Measurements from ENCODE around the gene SPTB.
"Not testable (repeated sequence)": the region's sequence is repeated elsewhere in the genome, so short reads cannot be mapped to it uniquely, and the experiment has no call there.

Gene SPTB

DNA sequence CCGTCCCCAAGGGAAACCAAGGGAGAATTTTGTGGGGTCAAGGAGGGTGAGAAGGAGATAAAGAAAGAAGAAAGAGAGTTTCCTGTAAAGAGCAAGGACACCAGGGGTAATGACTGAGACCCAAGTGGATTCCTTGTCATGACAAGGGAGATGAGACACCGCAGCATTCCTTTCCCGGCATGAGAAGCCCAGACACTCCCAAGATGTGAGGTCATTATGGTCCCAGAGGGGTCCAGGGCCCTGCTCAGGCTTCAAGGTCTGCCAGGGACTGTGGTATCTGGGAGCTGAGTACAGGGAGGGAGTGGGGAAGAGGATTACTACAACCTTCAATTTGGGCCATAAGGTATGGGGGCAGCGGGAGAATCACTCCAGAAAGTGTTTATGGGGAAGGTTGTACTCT is 58.1 kb downstream of the SPTB start:
- no peak for DNase-seq (ENCODE audit: low read depth)

DNA sequence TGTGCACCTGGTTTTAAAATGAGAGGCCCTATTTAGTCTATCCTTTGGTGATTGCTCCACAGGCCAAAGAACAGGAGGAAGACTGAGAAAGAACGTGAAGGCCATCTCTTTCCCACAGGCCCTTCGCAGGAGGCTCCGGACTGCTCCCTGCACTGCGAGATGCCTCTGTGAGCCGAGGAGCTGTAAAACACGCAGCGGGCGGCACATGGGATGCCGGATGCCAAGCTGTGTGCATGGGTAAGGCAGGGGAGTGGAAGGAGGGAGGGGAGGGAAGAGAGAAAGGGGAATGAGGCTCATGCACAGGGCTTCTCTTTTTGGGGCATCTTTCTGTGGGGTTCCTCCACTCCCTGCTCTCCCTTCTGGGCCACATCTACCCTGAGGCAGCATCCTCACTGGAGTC is 61.6 kb downstream of the SPTB start:
- DNase-seq (ENCODE audit: low read depth): no peak

- DNase-seq (ENCODE audit: low read depth): no peak
Measured at GRCh38 chr14:64817631-64818030, 62.1 kb downstream of the SPTB start.

DNA sequence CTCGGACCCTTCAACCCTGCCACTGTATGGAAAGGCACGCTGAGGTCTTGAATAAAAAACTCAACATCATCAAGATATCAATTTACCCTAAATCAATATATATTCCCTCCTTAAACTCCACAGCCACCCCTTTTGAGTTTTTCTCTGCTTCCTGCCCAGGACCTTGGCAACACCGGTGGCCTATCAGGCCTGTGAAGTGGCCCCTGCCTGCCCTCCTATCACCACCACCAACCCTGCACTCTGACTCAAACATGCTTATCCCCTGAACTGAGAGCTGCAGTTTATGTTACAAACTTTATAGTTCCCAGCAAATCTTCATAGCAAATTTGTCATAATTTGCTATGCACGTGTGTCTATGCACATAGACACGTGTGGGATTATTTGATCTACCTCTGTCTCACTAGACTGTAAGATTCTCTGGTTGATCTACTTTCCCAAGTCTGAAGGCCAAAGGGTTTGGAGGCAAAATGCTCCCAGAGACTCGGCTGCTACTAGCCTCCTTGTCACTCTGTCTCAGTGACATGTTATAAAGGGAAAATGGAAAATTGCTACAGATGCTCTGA is 63.4 kb downstream of the SPTB start:
- DNase-seq (ENCODE audit: low read depth): no peak

DNA sequence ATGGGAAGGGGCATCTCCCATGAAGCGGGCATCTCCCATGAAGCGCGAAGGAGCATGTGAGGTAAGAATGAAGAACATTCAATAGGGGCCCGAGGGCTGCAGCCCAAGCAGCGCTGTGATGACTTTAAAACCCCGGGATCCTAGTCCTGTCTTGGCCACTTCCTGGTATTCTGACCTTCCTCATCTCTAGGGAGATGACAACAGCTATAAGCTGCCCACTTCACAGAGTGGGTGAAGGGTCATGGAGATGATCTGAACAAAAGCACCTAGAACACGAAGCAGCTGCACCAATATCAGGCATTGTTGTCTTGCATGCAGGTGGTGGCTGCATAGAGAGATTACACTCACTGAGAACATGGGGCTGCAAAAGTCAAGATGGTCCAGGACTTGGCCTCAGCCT is 64.5 kb downstream of the SPTB start:
- DNase-seq (ENCODE audit: low read depth): no peak

DNA sequence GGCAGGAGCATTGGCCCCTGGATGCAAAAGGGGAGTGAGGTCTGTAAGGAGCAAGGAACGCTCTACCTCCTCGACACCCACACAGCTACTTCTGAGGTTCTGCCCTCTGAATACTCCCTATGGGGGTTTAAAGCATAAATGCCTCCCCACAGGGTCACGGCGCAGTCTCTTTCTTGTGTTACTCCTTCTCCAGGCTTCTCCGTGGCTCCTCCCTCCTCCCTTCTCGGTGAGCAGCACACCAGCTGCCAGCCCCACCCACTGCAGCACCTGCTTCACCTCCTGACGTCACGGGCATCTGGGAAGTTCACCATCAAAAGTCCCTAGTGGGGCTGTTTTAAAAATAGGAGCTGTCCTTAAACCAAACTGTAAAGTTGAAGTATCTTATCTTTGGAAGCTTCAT is 67.3 kb downstream of the SPTB start:
- DNase-seq (ENCODE audit: low read depth): peak; percentile 36

GRCh38 chr14:64811676-64812075 is 68.0 kb downstream of the SPTB start:
- no peak for DNase-seq (ENCODE audit: low read depth)

DNA sequence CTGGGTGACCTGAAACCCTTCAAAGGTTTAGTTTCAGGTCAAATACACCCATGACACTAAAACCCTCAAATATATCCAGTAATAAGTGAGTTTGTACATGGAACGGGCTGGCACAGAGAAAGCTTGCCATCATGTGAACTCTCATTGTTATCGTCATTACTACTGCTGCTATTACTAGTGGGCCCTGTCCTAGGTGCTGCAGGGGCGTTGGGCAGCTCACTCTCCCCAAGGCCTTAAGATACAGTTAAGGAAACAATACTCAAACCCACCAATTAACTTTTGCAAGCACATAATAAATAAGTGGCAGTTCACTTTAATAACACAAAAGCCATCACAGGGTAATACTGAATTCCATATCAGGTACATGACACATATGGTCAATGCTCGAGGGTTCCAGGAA is 71.3 kb downstream of the SPTB start:
- no peak for DNase-seq (ENCODE audit: low read depth)

DNA sequence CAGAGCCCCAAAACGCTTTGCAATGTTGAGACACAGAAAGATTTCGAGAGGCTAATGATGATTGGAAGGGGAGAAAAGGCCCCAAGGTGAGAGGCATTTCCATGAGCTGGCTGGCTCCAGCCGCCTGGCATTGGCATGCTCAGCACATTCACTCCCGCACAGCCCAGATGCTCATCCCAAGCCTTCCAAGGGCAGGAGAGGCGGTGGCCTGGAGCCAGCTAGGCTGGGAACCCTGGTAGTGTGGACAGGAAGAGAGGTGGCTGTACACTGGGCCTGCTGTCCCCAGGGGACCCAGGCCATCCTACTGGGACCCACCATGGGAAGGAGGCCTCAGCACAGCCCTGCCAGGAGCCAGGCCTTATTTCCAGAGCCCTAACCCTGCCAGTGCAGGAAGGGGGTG is 72.2 kb downstream of the SPTB start:
- DNase-seq (ENCODE audit: low read depth): no peak

DNA sequence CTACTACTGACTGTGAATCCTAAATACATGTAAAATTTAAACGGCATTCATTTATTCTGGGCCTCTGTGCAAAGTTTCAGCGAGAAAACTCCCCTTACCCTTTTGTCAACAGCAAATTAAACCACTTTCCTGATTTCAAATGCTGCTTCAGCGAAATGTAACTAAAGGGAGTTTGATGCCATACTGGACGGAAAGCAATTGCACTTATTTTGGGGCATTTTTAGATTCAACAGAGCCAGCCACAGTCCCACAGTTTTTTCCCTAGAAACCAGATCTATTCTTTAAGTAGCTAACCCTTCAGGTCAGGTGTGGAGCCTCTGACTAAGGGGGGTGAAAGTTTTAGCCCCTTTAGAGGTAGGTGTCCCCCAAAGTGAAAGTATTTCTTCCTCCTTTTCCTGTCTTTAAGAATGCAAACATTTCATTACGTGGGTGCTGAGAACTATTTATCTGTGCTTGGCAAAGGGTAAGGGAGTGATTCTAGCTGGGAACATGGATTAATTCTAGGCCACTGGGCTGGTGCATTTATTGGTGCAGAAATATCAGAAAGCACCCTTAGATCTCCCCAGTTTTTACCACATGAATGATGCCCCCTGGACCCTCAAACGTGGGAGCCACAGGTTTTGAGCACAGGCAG is 72.7 kb downstream of the SPTB start:
- DNase-seq (ENCODE audit: low read depth): no peak

- DNase-seq (ENCODE audit: low read depth): no peak
Measured at GRCh38 chr14:64806202-64806861, 73.4 kb downstream of the SPTB start.

DNA sequence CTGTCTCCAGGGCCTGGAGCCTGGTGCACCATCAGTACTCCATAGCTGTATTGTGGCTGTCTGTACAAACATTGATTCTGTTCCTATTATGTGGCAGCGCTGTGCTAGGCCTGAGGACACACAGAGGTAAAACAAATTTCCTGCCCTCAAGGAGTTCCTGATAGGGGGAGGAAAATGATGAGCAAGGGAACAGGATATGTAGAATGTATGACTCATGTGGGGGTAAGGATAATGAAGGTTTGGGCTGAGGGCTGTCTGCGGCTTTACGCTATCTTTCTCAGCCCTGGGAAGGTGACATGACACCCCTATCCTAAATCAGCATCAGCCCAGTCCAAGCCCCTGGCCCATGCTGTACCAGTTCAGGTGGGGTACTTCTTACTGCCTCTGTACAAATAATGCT is 74.1 kb downstream of the SPTB start:
- DNase-seq (ENCODE audit: low read depth): not testable (repeated sequence)

GRCh38 chr14:64804754-64805260 is 74.9 kb downstream of the SPTB start:
- DNase-seq (ENCODE audit: low read depth): no peak

DNA sequence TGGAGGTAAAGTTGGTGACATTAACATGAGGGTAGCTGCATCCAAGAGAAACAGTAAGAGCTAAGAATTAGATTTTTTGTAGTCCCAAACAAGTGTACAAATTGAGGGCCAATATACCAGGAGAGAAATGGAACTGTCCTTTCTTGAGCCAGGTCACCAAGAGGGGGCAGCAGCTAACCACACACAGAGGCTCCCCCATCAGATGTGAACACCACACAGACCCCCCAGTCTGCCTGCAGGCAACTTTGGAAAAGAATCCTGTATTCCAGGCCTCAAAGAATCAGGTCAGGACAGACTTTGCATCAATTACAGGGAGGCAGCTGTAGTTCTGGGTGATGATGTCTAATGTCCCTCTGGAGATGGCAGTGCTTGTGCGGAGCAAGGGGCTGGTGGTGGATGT is 77.9 kb downstream of the SPTB start:
- no peak for DNase-seq (ENCODE audit: low read depth)

DNA sequence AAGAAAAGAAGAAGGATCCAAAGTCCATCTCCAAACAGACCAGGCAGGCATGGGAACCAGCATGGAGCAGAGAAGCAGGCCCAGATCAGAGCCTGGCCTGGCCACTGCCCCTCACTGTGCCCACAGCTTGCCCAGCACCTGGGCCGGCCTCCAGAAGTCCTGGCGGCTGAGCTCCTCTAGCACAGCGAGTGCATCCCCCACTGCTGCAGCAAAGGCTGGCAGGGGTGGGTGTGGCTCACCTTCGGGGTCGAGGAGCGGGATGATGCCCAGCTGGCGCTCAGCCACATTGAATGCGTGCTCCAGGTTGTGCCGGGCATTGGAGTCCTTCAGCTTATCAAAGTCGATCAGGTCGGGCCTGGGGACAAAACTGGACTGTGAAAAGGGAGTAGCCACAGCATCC is 78.7 kb downstream of the SPTB start:
- DNase-seq (ENCODE audit: low read depth): no peak

- DNase-seq (ENCODE audit: low read depth): no peak
Measured at GRCh38 chr14:64800000-64800399, 79.7 kb downstream of the SPTB start.

- DNase-seq (ENCODE audit: low read depth): no peak
Measured at GRCh38 chr14:64799555-64799954, 80.2 kb downstream of the SPTB start.

- no peak for DNase-seq (ENCODE audit: low read depth)
Measured at GRCh38 chr14:64796369-64796768, 83.3 kb downstream of the SPTB start.

DNA sequence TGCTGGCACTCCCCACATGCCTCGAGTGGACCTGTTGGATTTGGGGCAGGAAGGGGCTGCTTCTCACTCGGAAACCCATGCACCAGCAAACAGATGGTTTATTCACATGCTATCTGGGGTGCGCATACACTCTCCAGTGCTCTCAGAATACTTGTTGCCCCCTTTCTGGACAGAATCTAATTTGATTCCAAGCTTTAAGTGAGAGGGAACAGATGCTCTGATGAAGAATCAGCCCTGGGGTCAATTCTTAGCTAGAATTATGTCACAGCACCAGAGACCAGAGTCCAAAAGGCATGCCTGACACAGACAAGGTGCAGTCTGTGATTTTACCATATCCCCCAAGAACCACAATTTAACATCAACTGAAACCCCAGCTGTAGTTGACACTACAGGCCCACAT is 83.8 kb downstream of the SPTB start:
- DNase-seq (ENCODE audit: low read depth): no peak

DNA sequence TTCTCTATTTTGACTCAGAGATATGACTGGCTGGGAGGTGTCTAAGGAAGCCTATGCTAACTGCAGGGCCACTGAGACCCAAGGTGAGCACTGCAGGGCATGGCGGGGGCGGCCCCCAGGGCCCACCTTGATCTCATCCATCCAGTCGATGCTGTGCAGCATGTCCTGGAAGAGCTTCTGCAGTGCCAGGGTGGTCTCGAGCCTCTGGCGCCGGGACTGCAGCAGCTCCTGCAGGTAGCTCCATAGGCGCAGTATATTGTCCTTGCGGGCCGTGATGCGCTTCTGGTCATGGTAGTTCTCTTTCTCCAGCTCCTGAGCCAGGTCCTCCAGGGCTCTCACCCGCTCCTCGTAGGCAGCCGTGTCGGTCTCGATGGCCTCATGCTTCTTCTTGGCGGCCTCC is 84.5 kb downstream of the SPTB start:
- no peak for DNase-seq (ENCODE audit: low read depth)

GRCh38 chr14:64792871-64793560 is 86.7 kb downstream of the SPTB start:
- no peak for DNase-seq (ENCODE audit: low read depth)

GRCh38 chr14:64792231-64792630 is 87.5 kb downstream of the SPTB start:
- DNase-seq (ENCODE audit: low read depth): no peak

DNA sequence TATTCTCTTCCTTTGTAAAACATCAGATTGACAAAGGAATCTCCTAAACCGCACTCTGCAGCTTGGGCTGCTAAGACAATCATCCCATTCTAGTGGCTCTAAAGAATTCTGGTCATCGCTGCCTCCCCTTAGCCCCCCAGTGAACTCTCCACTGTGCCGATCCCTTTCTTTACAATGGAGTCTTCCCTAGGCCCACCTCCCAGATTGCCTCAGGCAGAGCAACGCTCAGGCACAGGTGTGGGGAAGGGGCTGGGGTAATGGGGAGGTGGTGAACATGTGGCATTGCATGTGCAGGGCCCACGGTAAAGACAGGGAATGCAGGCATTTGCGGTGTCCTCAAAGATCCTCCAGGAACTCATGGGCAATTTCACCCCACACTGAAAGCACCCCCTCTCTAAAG is 89.2 kb downstream of the SPTB start:
- DNase-seq (ENCODE audit: low read depth): no peak
